ENCODE measurements around the gene GJA4. TPM values are rescaled to one million over a fixed set of nuclear protein-coding genes. Genes with fewer than 3 reads are reported as not detected.

Gene GJA4
- total RNA-seq, 1 experiment from 2014 or later, result not detected

- Histone ChIP-seq H3K79me2 (ENCODE audit: insufficient read depth, low read length) (no peaks in the 10 kb centered on the region), H3K27me3 (ENCODE audit: insufficient read depth, low read length) (peaks cover 6% of the 10 kb centered on the region; the same call in 1 of the 2 replicates), H4K20me1 (ENCODE audit: insufficient read depth) (no peaks in the 10 kb centered on the region), H3K9me2 (ENCODE audit: insufficient read depth) (no peaks in the 10 kb centered on the region), H3K9ac (ENCODE audit: low read length) (no peak overlapping the region), H3K4me1 (ENCODE audit: control insufficient read depth in 1 of 2, insufficient read depth in 2 of 2, low read length in 2 of 2) (no peaks in the 10 kb centered on the region), H2AFZ (ENCODE audit: low read depth, low read length, poor library complexity, severe bottlenecking) (no peak overlapping the region), H3K4me3 (replicated peaks in 1 of 2; ENCODE audit: low read depth in 1 of 2, low read length in 2 of 2) (no peak overlapping the region), H3K36me3 (ENCODE audit: control insufficient read depth in 1 of 2, insufficient read depth in 2 of 2, low read length in 2 of 2) (no peaks in the 10 kb centered on the region), H3K4me2 (ENCODE audit: low read length) (no peak overlapping the region), H3K27ac (ENCODE audit: low read depth, low read length) (no peak overlapping the region), H3K9me3 (ENCODE audit: control insufficient read depth in 1 of 2, insufficient read depth in 1 of 2, low read depth in 1 of 2, low read length in 2 of 2) (no peaks in the 10 kb centered on the region)
- POLR2A ChIA-PET, result no interaction called here
- intact Hi-C loops (cut with micrococcal nuclease), result no loop called here
- DNase-seq (ENCODE audit: low read depth, low spot score) (no peak), ATAC-seq (no peak)
- BruUV-seq (replicated peaks), result no TSS peak
- TF ChIP-seq YY1 (IDR thresholded peaks at IDR 0.05; ENCODE audit: extremely low read depth, insufficient replicate concordance, low read depth, low read length), result no peak
- TF ChIP-seq ZFX (IDR thresholded peaks at IDR 0.05), result no peak
- TF ChIP-seq ELF1 (IDR thresholded peaks at IDR 0.05; ENCODE audit: borderline replicate concordance, low read depth), result no peak
- TF ChIP-seq SIN3A (IDR thresholded peaks at IDR 0.05; ENCODE audit: low read depth), result no peak
- no peak for TF ChIP-seq CEBPB (IDR thresholded peaks at IDR 0.05; ENCODE audit: low read depth)
- no peak for TF ChIP-seq EZH2phosphoT487 (IDR thresholded peaks at IDR 0.05; ENCODE audit: borderline replicate concordance)
- no peak for TF ChIP-seq SRF (IDR thresholded peaks at IDR 0.05; ENCODE audit: low read depth)
- no peak for TF ChIP-seq RAD21 (IDR thresholded peaks at IDR 0.05; ENCODE audit: low read depth)
- no peak for TF ChIP-seq POLR2AphosphoS5 (IDR thresholded peaks at IDR 0.05; ENCODE audit: low read depth, low read length)
- no peak for TF ChIP-seq SP1 (IDR thresholded peaks at IDR 0.05; ENCODE audit: low read depth)
- TF ChIP-seq REST (IDR thresholded peaks at IDR 0.05; ENCODE audit: low read depth), result no peak
- TF ChIP-seq EGR1 (IDR thresholded peaks at IDR 0.05; ENCODE audit: low read depth), result no peak
- no peak for TF ChIP-seq CBX3 (IDR thresholded peaks at IDR 0.05; ENCODE audit: low read depth)
- RAD21 ChIA-PET (ENCODE audit: low non-redundant PET in 1 of 2, low total read pairs in 2 of 2, uncharacterized antibody in 2 of 2, unreplicated experiment in 2 of 2), result no interaction called here
- CTCF ChIA-PET, result no interaction called here
Observed at GRCh38 chr1:34825455-34826091, 32.8 kb downstream of the GJA4 start.
